Natural killer cell (primary cell): ENCODE measurements around the gene EIF4E1B. TPM values are rescaled to one million over a fixed set of nuclear protein-coding genes. Genes with fewer than 3 reads are reported as not detected.

Experiments
- ATAC-seq, 3 donors: fragments of 150-1000 bp in 2 of 3; fragments of 200-7000 bp in 1 of 3; cut with Tn5 transposase; 1 replicate in 1 of 3; 2 replicates in 2 of 3; pipeline ENCODE4 v1.10.0; 2021; ENCODE audit warnings: mild to moderate bottlenecking in 2 of 3, moderate library complexity in 2 of 3
- DNase-seq, 2 donors: peaks; one replicate each; pipeline versions ENCODE4 v3.0.0 to v3.0.0-alpha.2; 2013 to 2021; ENCODE audit warnings: mixed read lengths in 1 of 2
- H3K27ac ChIP-seq: one replicate; pipeline ENCODE4 v1.5.1; 2013; ENCODE audit warnings: mild to moderate bottlenecking, low read length
- H3K27me3 ChIP-seq: one replicate; pipeline ENCODE4 v1.6.1; 2013; ENCODE audit warnings: low read length; ENCODE audit not compliant: control insufficient read depth, insufficient read depth
- H3K36me3 ChIP-seq: one replicate; pipeline ENCODE4 v1.6.1; 2013; ENCODE audit warnings: low read length; ENCODE audit not compliant: control insufficient read depth, insufficient read depth
- H3K4me1 ChIP-seq: one replicate; pipeline ENCODE4 v1.6.1; 2013; ENCODE audit warnings: low read length; ENCODE audit not compliant: control insufficient read depth, insufficient read depth
- H3K4me3 ChIP-seq: one replicate; pipeline ENCODE4 v1.5.1; 2013; ENCODE audit warnings: low read length
- H3K9me3 ChIP-seq: one replicate; pipeline ENCODE4 v1.6.1; 2013; ENCODE audit warnings: low read length; ENCODE audit not compliant: control insufficient read depth, insufficient read depth
- H3K27ac Mint-ChIP-seq, 2 donors: one replicate each; pipeline ENCODE4 v1.8.0; 2022; ENCODE audit warnings: mild to moderate bottlenecking in 2 of 2, mixed read lengths in 2 of 2, moderate library complexity in 1 of 2
- H3K27me3 Mint-ChIP-seq, 2 donors: one replicate each; pipeline ENCODE4 v1.8.0; 2022; ENCODE audit warnings: low read depth in 2 of 2, mixed read lengths in 2 of 2
- H3K36me3 Mint-ChIP-seq: one replicate; pipeline ENCODE4 v1.8.0; 2022; ENCODE audit warnings: mixed read lengths
- H3K4me1 Mint-ChIP-seq, 2 donors: one replicate each; pipeline ENCODE4 v1.8.0; 2022; ENCODE audit warnings: mixed read lengths in 2 of 2
- H3K4me3 Mint-ChIP-seq: one replicate; pipeline ENCODE4 v1.8.0; 2022; ENCODE audit warnings: mild to moderate bottlenecking, moderate library complexity, mixed read lengths
- H3K9me3 Mint-ChIP-seq, 2 donors: one replicate each; pipeline ENCODE4 v1.8.0; 2022; ENCODE audit warnings: mixed read lengths in 2 of 2
- WGBS: methylation state at CpG from one replicate; pipeline ENCODE4 v1.1.7; 2013; ENCODE audit warnings: missing lambda C conversion rate; ENCODE audit not compliant: insufficient coverage; 5-methylcytosine and 5-hydroxymethylcytosine counted together
- intact Hi-C: fragments of 100-400 bp; cut with micrococcal nuclease; formaldehyde crosslinking; loops from one replicate; pipeline ENCODE4 v1.14.2; 2022
- total RNA-seq, 4 donors: library from RNA; stranded (reverse); fragments of 120-200 nt in 1 of 4; gene quantifications; one replicate each; pipeline versions ENCODE4 v1.2.3 to v1.2.4, GENCODE V29; 2013 to 2022
- TF ChIP-seq, protein P1 (sequence below): fragments of 200-600 bp; IDR thresholded peaks from one replicate; pipeline ENCODE4 v1.8.0; 2022; ENCODE audit warnings: antibody characterized with exemption

EIF4E1B gene
- total RNA-seq, 3 donors from 2014 or later (not counting 1 experiment from before 2014, with no cell fraction given): not detected

- no peaks in the 10 kb centered on the region for H3K36me3 ChIP-seq
- intact Hi-C loops: no loop called here
- H3K4me1 ChIP-seq: no peaks in the 10 kb centered on the region
- Mint-ChIP-seq H3K27ac (no peak overlapping the region), H3K36me3 (peaks cover 7% of the 10 kb centered on the region), H3K27me3 (peaks cover 43 to 65% of the 10 kb centered on the region in 2 donors), H3K9me3 (peaks cover 2 to 4% of the 10 kb centered on the region in 2 donors), H3K4me3 (no peak overlapping the region), H3K4me1 (no peaks in the 10 kb centered on the region)
- TF ChIP-seq, protein P1, sequence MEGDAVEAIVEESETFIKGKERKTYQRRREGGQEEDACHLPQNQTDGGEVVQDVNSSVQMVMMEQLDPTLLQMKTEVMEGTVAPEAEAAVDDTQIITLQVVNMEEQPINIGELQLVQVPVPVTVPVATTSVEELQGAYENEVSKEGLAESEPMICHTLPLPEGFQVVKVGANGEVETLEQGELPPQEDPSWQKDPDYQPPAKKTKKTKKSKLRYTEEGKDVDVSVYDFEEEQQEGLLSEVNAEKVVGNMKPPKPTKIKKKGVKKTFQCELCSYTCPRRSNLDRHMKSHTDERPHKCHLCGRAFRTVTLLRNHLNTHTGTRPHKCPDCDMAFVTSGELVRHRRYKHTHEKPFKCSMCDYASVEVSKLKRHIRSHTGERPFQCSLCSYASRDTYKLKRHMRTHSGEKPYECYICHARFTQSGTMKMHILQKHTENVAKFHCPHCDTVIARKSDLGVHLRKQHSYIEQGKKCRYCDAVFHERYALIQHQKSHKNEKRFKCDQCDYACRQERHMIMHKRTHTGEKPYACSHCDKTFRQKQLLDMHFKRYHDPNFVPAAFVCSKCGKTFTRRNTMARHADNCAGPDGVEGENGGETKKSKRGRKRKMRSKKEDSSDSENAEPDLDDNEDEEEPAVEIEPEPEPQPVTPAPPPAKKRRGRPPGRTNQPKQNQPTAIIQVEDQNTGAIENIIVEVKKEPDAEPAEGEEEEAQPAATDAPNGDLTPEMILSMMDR: no peak
- H3K27ac ChIP-seq: no peak overlapping the region
- no peak overlapping the region for H3K4me3 ChIP-seq
- peaks cover 7% of the 10 kb centered on the region for H3K9me3 ChIP-seq
- no peak for DNase-seq
- H3K27me3 ChIP-seq: peaks cover 13% of the 10 kb centered on the region
- no peak for ATAC-seq
- WGBS: 92% methylated on average over 5 of the region's 5 CpGs
These were observed 57.4 kb downstream of the EIF4E1B start for GRCh38 chr5:176687881-176688280.

GRCh38 chr5:176690911-176691310 is 60.4 kb downstream of the EIF4E1B start:
- no peaks in the 10 kb centered on the region for H3K4me1 ChIP-seq
- H3K9me3 ChIP-seq: peaks cover 7% of the 10 kb centered on the region
- DNase-seq (no peak), ATAC-seq (no peak)
- Mint-ChIP-seq H3K4me1 (no peaks in the 10 kb centered on the region), H3K36me3 (no peaks in the 10 kb centered on the region), H3K27me3 (peaks cover 45 to 63% of the 10 kb centered on the region in 2 donors), H3K9me3 (no peaks in the 10 kb centered on the region), H3K27ac (no peak overlapping the region), H3K4me3 (no peak overlapping the region)
- no peak overlapping the region for H3K27ac ChIP-seq
- 90% methylated on average over 7 of the region's 7 CpGs for WGBS
- TF ChIP-seq, protein P1: no peak
- intact Hi-C loops: no loop called here
- no peak overlapping the region for H3K4me3 ChIP-seq
- peaks cover 9% of the 10 kb centered on the region for H3K27me3 ChIP-seq
- H3K36me3 ChIP-seq: no peaks in the 10 kb centered on the region

DNA sequence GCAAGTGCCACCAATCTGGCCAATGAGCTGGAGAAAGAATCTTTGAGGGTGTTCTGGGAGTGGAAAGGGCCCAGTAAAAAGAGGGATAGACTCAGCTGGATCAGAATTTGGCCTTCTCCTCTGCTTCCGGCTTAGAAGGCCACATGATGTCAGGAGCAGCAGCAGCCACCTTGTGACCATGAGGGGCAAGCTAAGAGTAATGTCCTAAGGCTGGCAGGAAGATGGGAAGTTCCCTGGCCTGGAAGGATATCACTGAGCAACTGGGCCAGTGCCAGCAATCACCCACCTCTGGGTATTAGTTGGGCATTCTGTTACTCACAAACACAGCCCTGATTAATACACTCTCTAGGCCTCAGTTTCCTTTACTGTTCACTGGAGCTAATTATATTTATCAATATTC is 61.0 kb downstream of the EIF4E1B start:
- TF ChIP-seq, protein P1: no peak
- Mint-ChIP-seq H3K9me3 (no peaks in the 10 kb centered on the region), H3K4me3 (no peak overlapping the region), H3K27me3 (peaks cover 49 to 66% of the 10 kb centered on the region in 2 donors), H3K36me3 (no peaks in the 10 kb centered on the region), H3K27ac (no peak overlapping the region), H3K4me1 (no peaks in the 10 kb centered on the region)
- ATAC-seq (no peak), DNase-seq (no peak)
- intact Hi-C loops: no loop called here
- Histone ChIP-seq H3K36me3 (no peaks in the 10 kb centered on the region), H3K9me3 (peaks cover 7% of the 10 kb centered on the region), H3K4me1 (no peaks in the 10 kb centered on the region), H3K27ac (no peak overlapping the region), H3K4me3 (no peak overlapping the region), H3K27me3 (peaks cover 11% of the 10 kb centered on the region)
- WGBS: 88% methylated on average over 1 of the region's 1 CpG

GRCh38 chr5:176692326-176692725 is 61.9 kb downstream of the EIF4E1B start:
- Histone ChIP-seq H3K4me3 (no peak overlapping the region), H3K27me3 (peaks cover 11% of the 10 kb centered on the region), H3K27ac (no peak overlapping the region), H3K4me1 (no peaks in the 10 kb centered on the region), H3K9me3 (peaks cover 6% of the 10 kb centered on the region), H3K36me3 (no peaks in the 10 kb centered on the region)
- intact Hi-C loops: no loop called here
- Mint-ChIP-seq H3K27ac (no peak overlapping the region), H3K4me3 (no peak overlapping the region), H3K36me3 (no peaks in the 10 kb centered on the region), H3K4me1 (no peaks in the 10 kb centered on the region), H3K27me3 (peaks cover 51 to 74% of the 10 kb centered on the region in 2 donors), H3K9me3 (no peaks in the 10 kb centered on the region)
- DNase-seq: no peak
- TF ChIP-seq, protein P1: no peak
- WGBS: 49% methylated on average over 5 of the region's 5 CpGs
- ATAC-seq: no peak
